Measurements from ENCODE around the gene LCE1A.
A peak's percentile ranks its signal among the peaks of the same experiment; 100 is the strongest.

LCE1A gene

GRCh38 chr1:152870831-152871730 lies 43.8 kb downstream of the LCE1A start:
- peak; percentile 13 for DNase-seq

- no peak for DNase-seq
Observed at GRCh38 chr1:152871731-152872126, 44.5 kb downstream of the LCE1A start.

- DNase-seq = peak; percentile 72
Observed at GRCh38 chr1:152873495-152873894, 46.2 kb downstream of the LCE1A start.

GRCh38 chr1:152876827-152877226 lies 49.6 kb downstream of the LCE1A start:
- no peak for DNase-seq

Measured in fibroblast of skin of right quadriceps (primary cell).